ENCODE measurements around the gene DNHD1.

Gene DNHD1

GRCh38 chr11:6614446-6614845 is 117.4 kb downstream of the DNHD1 start:
- no peak for TF ChIP-seq CTBP1 (IDR thresholded peaks at IDR 0.05; ENCODE audit: borderline replicate concordance)
- no peak for TF ChIP-seq PKNOX1 (IDR thresholded peaks at IDR 0.05)
- TF ChIP-seq LEF1 (IDR thresholded peaks at IDR 0.05; ENCODE audit: borderline replicate concordance) = no peak
- ChIA-PET CTCF (no interaction called here), POLR2A (interaction anchor here (5.2 kb wide), 1 partner anchor 68 kb away, joined by 39 read pairs; the partner anchor contains the start of gene MRPL17)
- no peak for DNase-seq (ENCODE audit: extremely low spot score)

- POLR2A ChIA-PET = no interaction called here
These were observed 118.0 kb downstream of the DNHD1 start for GRCh38 chr11:6615046-6615445.

GRCh38 chr11:6615882-6616585 is 119.0 kb downstream of the DNHD1 start:
- ChIA-PET POLR2A (no interaction called here), CTCF (interaction anchor here (0.6 kb wide), 1 partner anchor 139 kb away, joined by 3 read pairs; no protein-coding TSS in a partner anchor)
- no peak for TF ChIP-seq FOXA1 (IDR thresholded peaks at IDR 0.05)
- no peak for TF ChIP-seq SP1 (IDR thresholded peaks at IDR 0.05)
- TF ChIP-seq TARDBP (IDR thresholded peaks at IDR 0.05) = no peak
- no peak for TF ChIP-seq BHLHE40 (IDR thresholded peaks at IDR 0.05; ENCODE audit: borderline replicate concordance)
- TF ChIP-seq CTBP1 (IDR thresholded peaks at IDR 0.05; ENCODE audit: borderline replicate concordance) = no peak
- TF ChIP-seq HDGF (IDR thresholded peaks at IDR 0.05; ENCODE audit: borderline replicate concordance) = no peak
- TF ChIP-seq SUZ12 (IDR thresholded peaks at IDR 0.05) = no peak
- TF ChIP-seq LEF1 (IDR thresholded peaks at IDR 0.05; ENCODE audit: borderline replicate concordance) = no peak
- no peak for TF ChIP-seq FOXK2 (IDR thresholded peaks at IDR 0.05)
- TF ChIP-seq ARNT (IDR thresholded peaks at IDR 0.05) = no peak
- no peak for TF ChIP-seq NFRKB (IDR thresholded peaks at IDR 0.05)
- TF ChIP-seq PKNOX1 (IDR thresholded peaks at IDR 0.05) = no peak
- no peak for TF ChIP-seq L3MBTL2 (conservative IDR thresholded peaks at IDR 0.05)
- no peak for TF ChIP-seq FOXM1 (IDR thresholded peaks at IDR 0.05; ENCODE audit: borderline replicate concordance)
- TF ChIP-seq ELF4 (IDR thresholded peaks at IDR 0.05) = no peak
- no peak for TF ChIP-seq ZNF384 (IDR thresholded peaks at IDR 0.05)

More at GRCh38 chr11:6615046-6615445, 118.0 kb downstream of the DNHD1 start:
- no peak for TF ChIP-seq LEF1 (IDR thresholded peaks at IDR 0.05; ENCODE audit: borderline replicate concordance)
- no peak for TF ChIP-seq ZNF384 (IDR thresholded peaks at IDR 0.05)
- no peak for TF ChIP-seq FOXM1 (IDR thresholded peaks at IDR 0.05; ENCODE audit: borderline replicate concordance)
- TF ChIP-seq ELF4 (IDR thresholded peaks at IDR 0.05) = no peak
- TF ChIP-seq SP1 (IDR thresholded peaks at IDR 0.05) = no peak
- TF ChIP-seq ARNT (IDR thresholded peaks at IDR 0.05) = no peak
- no peak for TF ChIP-seq HDGF (IDR thresholded peaks at IDR 0.05; ENCODE audit: borderline replicate concordance)
- TF ChIP-seq SUZ12 (IDR thresholded peaks at IDR 0.05) = no peak
- TF ChIP-seq L3MBTL2 (conservative IDR thresholded peaks at IDR 0.05) = no peak
- TF ChIP-seq TARDBP (IDR thresholded peaks at IDR 0.05) = no peak
- TF ChIP-seq PKNOX1 (IDR thresholded peaks at IDR 0.05) = no peak
- TF ChIP-seq NFRKB (IDR thresholded peaks at IDR 0.05) = no peak
- TF ChIP-seq FOXK2 (IDR thresholded peaks at IDR 0.05) = no peak
- no peak for TF ChIP-seq CTBP1 (IDR thresholded peaks at IDR 0.05; ENCODE audit: borderline replicate concordance)
- no peak for TF ChIP-seq FOXA1 (IDR thresholded peaks at IDR 0.05)
- TF ChIP-seq BHLHE40 (IDR thresholded peaks at IDR 0.05; ENCODE audit: borderline replicate concordance) = no peak
- CTCF ChIA-PET = no interaction called here
- no peak for DNase-seq (ENCODE audit: extremely low spot score)

GRCh38 chr11:6616596-6617250 is 119.6 kb downstream of the DNHD1 start:
- CTCF ChIA-PET = no interaction called here
- no peak for DNase-seq (ENCODE audit: extremely low spot score)
- POLR2A ChIA-PET = no interaction called here
- TF ChIP-seq BHLHE40 (IDR thresholded peaks at IDR 0.05; ENCODE audit: borderline replicate concordance) (no peak), CTBP1 (IDR thresholded peaks at IDR 0.05; ENCODE audit: borderline replicate concordance) (no peak), FOXK2 (IDR thresholded peaks at IDR 0.05) (no peak), LEF1 (IDR thresholded peaks at IDR 0.05; ENCODE audit: borderline replicate concordance) (no peak), FOXM1 (IDR thresholded peaks at IDR 0.05; ENCODE audit: borderline replicate concordance) (no peak), PKNOX1 (IDR thresholded peaks at IDR 0.05) (no peak), NFRKB (IDR thresholded peaks at IDR 0.05) (no peak), SP1 (IDR thresholded peaks at IDR 0.05) (no peak), HDGF (IDR thresholded peaks at IDR 0.05; ENCODE audit: borderline replicate concordance) (no peak), TARDBP (IDR thresholded peaks at IDR 0.05) (no peak), L3MBTL2 (conservative IDR thresholded peaks at IDR 0.05) (no peak), ELF4 (IDR thresholded peaks at IDR 0.05) (no peak), SUZ12 (IDR thresholded peaks at IDR 0.05) (no peak), ARNT (IDR thresholded peaks at IDR 0.05) (no peak), ZNF384 (IDR thresholded peaks at IDR 0.05) (no peak), FOXA1 (IDR thresholded peaks at IDR 0.05) (no peak)

More at GRCh38 chr11:6615882-6616585, 119.0 kb downstream of the DNHD1 start:
- no peak for DNase-seq (ENCODE audit: extremely low spot score)

GRCh38 chr11:6617315-6617781 is 120.3 kb downstream of the DNHD1 start:
- POLR2A ChIA-PET = interaction anchor here (1.2 kb wide), 1 partner anchor 54 kb away, joined by 3 read pairs; no protein-coding TSS in a partner anchor
- DNase-seq (ENCODE audit: extremely low spot score) = no peak
- CTCF ChIA-PET = no interaction called here
- TF ChIP-seq ELF4 (IDR thresholded peaks at IDR 0.05) = no peak
- no peak for TF ChIP-seq NFRKB (IDR thresholded peaks at IDR 0.05)
- TF ChIP-seq ARNT (IDR thresholded peaks at IDR 0.05) = no peak
- TF ChIP-seq TARDBP (IDR thresholded peaks at IDR 0.05) = no peak

Data from HEK293T (cell line).